Esophagus muscularis mucosa (tissue), 3 donors: Measurements from ENCODE around the gene COL4A6.

Source experiments
- POLR2AphosphoS5 ChIP-seq, 2 donors: sonication (generic); formaldehyde crosslinking; IDR thresholded peaks; one replicate each; pipeline ENCODE4 v1.6.1; 2017; ENCODE audit warnings: antibody characterized with exemption in 2 of 2
- TF ChIP-seq, protein P1 (sequence below), 3 experiments: fragments of 200-600 bp in 2 of 3; fragments of 450-650 bp in 1 of 3; sonication (generic) in 2 of 3; IDR thresholded peaks; one replicate each; pipeline ENCODE4 v1.5.1; 2017 to 2019; ENCODE audit warnings: antibody characterized with exemption in 3 of 3, mild to moderate bottlenecking in 2 of 3, moderate library complexity in 1 of 3

DNA sequence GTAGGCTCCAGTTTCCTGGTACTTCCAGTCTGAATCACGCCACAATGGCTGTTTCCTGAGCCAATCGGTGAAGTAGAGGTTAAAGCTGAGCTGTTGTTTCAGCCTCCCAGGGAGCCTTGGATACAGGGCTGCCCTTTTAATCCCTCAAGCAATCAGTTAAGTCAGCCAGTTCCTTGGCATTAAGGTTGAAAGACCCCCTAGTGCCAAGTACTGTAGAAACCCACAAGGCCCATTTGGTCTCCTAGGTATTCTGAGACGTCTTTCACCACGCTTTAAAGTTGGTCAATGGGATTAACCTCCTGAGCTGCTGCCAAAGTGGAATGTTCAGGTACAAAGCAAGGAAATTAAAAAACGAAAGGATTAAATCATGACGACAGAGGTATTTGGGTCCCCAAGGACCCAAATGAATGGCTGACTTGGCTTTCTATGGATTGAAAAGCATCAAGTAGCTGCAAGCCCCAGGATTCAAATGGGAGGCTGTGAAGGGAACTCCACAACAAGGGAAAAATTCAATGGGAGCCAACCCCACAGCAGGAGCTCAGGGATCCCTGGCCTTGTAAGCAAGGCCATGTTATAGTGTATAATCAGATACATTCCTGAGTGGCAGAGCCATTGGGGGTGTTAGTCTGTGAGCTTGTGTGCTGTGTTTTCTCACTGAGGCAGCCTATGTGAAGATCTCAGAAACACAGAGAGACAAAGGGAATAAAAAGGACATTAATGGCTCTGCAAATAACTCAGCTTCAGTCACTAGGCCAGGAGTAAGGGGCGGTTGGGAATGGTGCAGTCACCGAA lies 260.7 kb downstream of the COL4A6 start:
- TF ChIP-seq, protein P1, sequence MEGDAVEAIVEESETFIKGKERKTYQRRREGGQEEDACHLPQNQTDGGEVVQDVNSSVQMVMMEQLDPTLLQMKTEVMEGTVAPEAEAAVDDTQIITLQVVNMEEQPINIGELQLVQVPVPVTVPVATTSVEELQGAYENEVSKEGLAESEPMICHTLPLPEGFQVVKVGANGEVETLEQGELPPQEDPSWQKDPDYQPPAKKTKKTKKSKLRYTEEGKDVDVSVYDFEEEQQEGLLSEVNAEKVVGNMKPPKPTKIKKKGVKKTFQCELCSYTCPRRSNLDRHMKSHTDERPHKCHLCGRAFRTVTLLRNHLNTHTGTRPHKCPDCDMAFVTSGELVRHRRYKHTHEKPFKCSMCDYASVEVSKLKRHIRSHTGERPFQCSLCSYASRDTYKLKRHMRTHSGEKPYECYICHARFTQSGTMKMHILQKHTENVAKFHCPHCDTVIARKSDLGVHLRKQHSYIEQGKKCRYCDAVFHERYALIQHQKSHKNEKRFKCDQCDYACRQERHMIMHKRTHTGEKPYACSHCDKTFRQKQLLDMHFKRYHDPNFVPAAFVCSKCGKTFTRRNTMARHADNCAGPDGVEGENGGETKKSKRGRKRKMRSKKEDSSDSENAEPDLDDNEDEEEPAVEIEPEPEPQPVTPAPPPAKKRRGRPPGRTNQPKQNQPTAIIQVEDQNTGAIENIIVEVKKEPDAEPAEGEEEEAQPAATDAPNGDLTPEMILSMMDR (IDR thresholded peaks at IDR 0.05): no peak
- TF ChIP-seq POLR2AphosphoS5 (IDR thresholded peaks at IDR 0.05): no peak
